ENCODE data around the gene DYSF.

Gene DYSF

GRCh38 chr2:71711133-71711855, 257.9 kb downstream of the DYSF start:
- DNase-seq (ENCODE audit: low spot score) = no peak

- no peak for DNase-seq (ENCODE audit: low spot score)
Measured at GRCh38 chr2:71712158-71712818, 258.9 kb downstream of the DYSF start.

GRCh38 chr2:71713581-71714580, 260.5 kb downstream of the DYSF start:
- DNase-seq (ENCODE audit: low spot score) = no peak

- DNase-seq (ENCODE audit: low spot score) = no peak
Measured at GRCh38 chr2:71714601-71715240, 261.4 kb downstream of the DYSF start.

DNA sequence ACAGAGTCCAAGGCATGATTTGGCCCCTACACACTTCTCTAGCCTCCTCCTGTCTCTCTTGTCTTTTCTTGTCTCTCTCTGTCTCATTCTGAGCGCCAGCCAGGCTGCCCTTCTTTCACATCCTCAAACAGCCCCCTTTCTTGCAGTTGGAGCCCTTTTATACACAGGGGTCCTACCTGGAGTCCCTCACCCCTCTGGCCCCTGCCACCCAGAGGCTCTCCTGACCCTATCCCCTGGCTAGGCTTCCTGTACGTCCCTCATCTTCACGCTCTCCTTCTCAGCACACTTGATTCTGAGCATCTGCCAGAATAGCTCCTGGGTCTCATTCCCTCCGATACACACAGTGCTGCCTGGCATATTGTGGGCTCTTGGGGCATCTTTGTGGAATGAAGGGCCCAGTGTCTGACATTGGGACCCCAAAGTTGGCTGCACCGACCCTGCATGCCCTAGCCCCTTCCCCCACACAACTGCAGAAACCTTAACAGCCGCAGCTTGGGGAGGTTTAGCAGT, 261.9 kb downstream of the DYSF start:
- DNase-seq (ENCODE audit: low spot score) = no peak

- no peak for DNase-seq (ENCODE audit: low spot score)
Measured at GRCh38 chr2:71715951-71716696, 262.8 kb downstream of the DYSF start.

GRCh38 chr2:71716697-71717624, 263.6 kb downstream of the DYSF start:
- no peak for DNase-seq (ENCODE audit: low spot score)

GRCh38 chr2:71718686-71719085, 265.3 kb downstream of the DYSF start:
- no peak for DNase-seq (ENCODE audit: low spot score)

DNA sequence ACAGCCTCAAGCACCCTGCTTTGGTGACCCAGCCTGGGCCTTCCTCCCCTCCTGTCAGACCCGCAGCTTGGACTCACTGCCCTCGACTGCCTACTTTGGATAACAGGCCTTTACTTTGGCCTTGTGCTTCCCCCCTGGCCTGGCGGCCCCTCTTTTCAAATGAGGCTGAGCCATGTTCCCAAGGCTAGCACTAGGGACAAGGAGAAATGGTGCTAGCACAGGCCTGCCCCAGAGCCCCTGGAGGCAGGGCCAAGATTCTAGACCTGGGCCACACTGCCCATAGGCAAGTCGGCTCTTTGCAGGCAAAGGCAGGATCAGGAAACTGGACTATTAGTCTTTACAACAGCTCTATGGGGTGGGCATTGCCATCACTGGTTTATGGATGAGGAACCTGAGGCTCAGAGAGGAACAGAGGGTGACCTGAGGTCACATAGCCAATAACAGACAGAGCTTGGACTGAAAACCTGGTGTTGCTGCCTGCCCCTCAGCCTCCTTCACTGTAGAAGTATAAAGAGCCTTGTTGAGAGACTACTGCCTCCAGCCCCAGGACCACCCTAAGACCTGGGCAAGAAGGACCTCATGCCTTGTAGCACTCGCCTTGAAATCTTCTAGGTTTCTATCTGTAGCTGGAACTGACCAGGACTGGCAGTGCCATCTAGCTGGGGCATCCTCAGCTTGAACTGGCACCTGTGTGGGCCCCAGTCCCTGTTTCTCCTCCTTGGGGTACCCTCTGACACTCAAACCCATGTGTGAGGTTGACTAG, 266.3 kb downstream of the DYSF start:
- DNase-seq (ENCODE audit: low spot score) = no peak

- no peak for DNase-seq (ENCODE audit: low spot score)
Measured at GRCh38 chr2:71720283-71720560, 266.9 kb downstream of the DYSF start.

DNA sequence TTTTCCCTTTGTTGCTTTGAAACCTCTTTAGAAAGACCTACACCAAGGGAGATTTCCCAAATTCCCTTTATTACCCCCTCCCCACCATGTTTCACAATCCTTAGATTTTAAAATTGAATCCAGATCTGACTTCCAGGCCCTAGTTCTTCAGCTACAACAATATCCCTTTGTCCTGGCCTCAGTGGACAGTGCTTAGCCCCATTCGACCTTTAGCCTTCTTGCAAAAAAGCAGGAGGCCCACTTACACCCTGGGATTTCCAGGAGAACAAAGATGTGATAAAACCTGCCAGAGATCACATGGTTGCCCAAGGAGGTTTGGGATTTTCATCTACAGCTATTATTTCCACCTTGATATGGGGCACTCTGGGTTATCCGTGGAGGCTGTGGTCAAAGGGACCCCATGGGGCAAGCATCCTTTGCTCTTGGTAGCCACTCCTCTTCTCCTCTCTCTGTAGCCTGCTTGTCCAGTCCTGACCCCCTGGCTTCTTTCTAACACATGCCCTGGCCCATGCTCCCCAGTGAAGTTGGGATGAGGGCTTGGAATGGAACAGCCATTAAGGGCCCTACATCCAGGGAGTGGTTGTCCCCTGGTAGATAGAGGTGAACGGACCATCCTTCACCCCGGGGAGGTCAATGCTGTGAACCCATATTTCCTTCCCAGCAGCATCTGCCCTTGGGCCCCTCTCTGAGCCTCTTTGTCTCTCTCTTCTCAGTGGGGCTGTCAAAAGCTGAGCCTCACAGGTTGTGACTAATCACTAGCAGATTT, 267.4 kb downstream of the DYSF start:
- DNase-seq (ENCODE audit: low spot score) = no peak

- no peak for DNase-seq (ENCODE audit: low spot score)
Measured at GRCh38 chr2:71721362-71721665, 268.0 kb downstream of the DYSF start.

- DNase-seq (ENCODE audit: low spot score) = no peak
Measured at GRCh38 chr2:71721669-71722068, 268.3 kb downstream of the DYSF start.

GRCh38 chr2:71722286-71722685, 268.9 kb downstream of the DYSF start:
- no peak for DNase-seq (ENCODE audit: low spot score)

- no peak for DNase-seq (ENCODE audit: low spot score)
Measured at GRCh38 chr2:71724793-71725192, 271.4 kb downstream of the DYSF start.

- no peak for DNase-seq (ENCODE audit: low spot score)
Measured at GRCh38 chr2:71725836-71726235, 272.5 kb downstream of the DYSF start.

- no peak for DNase-seq (ENCODE audit: low spot score)
Measured at GRCh38 chr2:71727562-71727961, 274.2 kb downstream of the DYSF start.

- DNase-seq (ENCODE audit: low spot score) = no peak
Measured at GRCh38 chr2:71728036-71728435, 274.7 kb downstream of the DYSF start.
